GM19467 (cell line): ENCODE measurements around the gene NUP133.
"Not testable (repeated sequence)": the region's sequence is repeated elsewhere in the genome, so short reads cannot be mapped to it uniquely, and the experiment has no call there.

Source experiments
- ATAC-seq: cut with Tn5 transposase; IDR thresholded peaks from one replicate; pipeline ENCODE4 v1.9.1; 2021; ENCODE audit warnings: mild to moderate bottlenecking, moderate library complexity; ENCODE audit not compliant: unreplicated experiment

Gene NUP133

GRCh38 chr1:229420224-229420623 lies 87.9 kb downstream of the NUP133 start:
- no peak for ATAC-seq

DNA sequence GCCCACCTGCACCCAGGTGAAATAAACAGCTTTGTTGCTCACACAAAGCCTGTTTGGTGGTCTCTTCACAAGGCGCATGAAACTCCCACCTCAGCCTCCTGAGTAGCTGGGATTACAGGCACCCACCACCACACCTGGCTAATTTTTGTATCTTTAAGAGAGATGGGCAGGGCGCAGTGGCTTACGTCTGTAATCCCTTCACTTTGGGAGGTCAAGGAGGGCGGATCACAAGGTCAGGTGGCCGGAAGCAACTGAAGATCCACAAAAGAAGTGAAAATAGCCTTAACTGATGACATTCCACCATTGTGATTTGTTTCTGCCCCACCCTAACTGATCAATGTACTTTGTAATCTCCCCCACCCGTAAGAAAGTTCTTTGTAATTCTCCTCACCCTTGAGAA lies 89.6 kb downstream of the NUP133 start:
- not testable (repeated sequence) for ATAC-seq

DNA sequence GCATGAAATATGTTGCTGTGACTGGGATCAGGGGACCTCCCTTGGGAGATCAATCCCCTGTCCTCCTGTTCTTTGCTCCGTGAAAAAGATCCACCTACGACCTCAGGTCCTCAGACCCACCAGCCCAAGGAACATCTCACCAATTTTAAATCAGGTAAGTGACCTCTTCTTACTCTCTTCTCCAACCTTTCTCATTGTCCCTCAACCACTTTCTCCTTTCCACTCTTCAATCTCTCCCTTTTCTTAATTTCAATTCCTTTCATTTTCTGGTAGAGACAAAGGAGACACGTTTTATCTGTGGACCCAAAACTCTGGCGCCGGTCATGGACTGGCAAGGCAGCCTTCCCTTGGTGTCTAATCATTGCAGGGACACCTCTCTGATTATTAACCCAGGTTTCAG lies 95.3 kb downstream of the NUP133 start:
- ATAC-seq, result not testable (repeated sequence)

DNA sequence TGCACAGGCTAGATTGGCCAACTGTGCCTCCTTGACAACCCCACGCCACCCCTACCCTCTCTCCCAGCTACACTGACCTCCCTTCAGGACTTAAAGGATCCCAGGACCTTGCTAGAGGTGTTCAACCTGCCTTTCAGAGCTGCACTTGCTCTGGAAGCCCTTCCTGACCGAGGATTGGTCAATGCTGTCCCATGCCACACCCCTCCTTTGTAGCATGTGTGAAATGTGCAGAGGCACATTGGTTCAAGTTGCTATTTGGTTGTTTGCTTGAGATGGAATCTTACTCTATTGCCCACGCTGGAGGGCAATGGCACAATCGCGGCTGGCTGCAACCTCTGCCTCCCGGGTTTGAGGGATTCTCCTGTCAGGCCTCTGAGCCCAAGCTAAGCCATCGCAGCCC lies 96.1 kb downstream of the NUP133 start:
- no peak for ATAC-seq

DNA sequence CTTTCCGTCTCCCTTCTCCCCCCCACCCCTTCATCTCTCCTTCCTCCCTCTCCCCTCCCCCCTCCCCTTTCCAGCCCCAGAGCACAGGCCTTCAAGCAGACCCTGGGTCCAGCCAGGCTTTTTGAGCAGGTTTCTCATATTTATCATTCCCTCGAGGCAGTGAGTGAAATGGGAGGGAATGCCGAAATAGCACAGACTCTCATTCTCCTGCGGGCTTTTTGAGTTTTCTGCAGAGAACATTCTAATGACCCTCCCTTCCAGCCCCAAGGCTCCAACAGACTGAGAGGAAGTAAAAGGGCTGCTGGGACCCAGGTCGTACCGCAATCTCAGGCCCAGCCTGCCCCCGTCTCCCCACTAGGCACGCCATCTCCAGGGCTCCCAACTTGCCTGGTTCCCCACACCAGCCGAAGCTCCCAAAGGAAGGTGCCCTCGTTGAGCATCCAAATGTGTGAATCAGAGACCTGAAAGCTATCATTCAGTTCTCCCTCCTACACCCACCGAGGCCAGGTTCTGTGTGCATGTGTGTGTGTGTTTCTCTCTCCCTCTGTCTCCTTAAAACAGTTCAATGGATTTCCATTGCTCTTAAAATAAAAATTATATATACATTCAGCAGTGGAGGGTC lies 96.6 kb downstream of the NUP133 start:
- ATAC-seq, result no peak

DNA sequence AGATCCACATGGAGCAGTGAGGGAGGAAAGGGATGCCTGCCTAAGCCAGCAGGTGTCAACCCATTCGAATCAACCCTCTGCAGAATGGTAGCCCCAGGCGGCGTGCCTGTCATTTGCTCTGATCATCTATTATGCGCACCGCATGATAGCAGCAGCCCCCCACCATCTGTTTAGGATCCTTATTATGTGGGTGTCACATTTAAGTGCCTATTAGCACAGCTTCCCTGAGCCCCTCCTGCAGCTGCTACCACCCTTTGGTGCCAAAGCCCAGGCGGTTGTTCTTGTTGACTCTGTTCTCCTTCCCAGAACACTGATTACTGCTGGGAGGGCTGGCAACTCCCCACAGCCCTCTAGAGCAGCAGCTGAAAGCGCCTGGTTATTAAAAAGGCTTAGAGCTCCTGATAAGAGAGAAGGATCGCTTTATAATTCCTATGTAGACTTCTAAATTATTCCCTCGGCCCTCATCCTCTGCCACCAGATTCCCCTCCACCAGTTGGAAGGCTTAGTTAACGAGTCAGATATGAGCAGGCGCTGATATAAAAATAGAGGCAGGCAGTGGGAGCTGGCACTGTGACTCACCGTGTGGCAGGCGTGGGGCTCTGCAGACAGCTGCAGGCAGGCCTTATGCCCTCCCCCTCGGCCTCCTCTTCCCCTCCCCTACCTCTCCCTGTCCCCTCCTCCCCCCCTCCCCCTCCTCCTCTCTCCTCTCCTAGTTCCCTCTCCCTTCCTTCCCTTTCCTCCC lies 97.3 kb downstream of the NUP133 start:
- no peak for ATAC-seq

- ATAC-seq, result no peak
Measured at GRCh38 chr1:229410370-229410691, 97.8 kb downstream of the NUP133 start.

DNA sequence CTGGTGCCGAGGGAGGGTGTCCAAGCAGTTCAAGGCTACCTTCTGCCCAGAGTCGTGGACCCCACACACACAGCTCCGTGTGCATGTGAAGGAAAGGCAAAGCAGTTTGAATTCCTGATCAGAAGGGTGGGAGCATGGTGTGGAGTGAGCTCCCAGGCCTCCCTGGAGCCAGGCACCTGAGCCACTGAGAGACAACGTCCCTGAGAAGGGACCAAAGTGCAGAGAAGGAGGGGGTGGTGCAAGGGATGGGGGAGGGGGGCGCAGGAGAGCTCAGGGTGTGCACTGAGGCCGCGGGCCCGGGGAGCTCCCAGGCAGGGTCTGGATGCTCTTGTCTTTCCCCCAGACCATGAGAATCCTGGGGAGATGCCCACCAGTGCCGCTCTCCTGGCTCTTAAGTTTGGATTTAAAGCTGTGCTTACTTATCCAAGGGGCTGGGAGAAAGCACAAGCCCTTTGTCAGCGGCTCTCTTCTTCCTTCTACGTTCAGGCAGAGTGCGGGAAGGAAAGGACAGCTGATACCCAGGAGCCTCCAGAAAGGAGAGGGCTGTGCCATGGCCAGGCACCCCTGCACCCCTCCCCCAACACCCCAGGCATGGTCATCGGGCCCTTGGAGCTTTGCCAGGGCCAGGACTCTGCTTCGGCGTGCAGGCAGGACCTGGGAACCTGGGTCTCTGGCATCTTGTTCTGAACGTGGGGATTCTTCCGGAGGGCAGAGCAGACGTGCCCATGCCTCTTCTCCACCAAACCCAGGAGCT lies 98.3 kb downstream of the NUP133 start:
- ATAC-seq, result no peak

GRCh38 chr1:229408458-229409037 lies 99.6 kb downstream of the NUP133 start:
- ATAC-seq, result no peak

- ATAC-seq, result no peak
Measured at GRCh38 chr1:229407206-229408026, 100.7 kb downstream of the NUP133 start.

GRCh38 chr1:229406798-229407197 lies 101.3 kb downstream of the NUP133 start:
- ATAC-seq, result no peak

DNA sequence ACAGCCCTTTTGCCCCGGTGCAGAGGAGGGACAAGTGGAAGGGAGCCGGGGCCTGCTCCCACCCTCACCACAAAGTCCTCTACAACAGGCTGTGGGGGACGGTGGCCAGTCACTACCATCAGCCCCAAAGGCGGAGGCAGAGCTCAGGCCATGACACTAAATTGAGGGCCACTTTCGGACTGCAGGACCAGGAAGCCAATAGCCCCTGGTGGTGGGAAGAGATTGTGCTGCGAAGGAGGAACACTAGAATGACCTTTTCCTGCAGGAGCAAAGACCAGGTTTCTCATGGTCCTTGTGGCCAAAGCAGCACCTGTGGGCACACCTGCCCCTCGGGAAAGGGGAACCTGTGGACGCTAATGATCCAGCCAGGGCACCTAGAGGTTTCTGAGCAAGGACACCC lies 104.6 kb downstream of the NUP133 start:
- ATAC-seq, result no peak

- ATAC-seq, result no peak
Measured at GRCh38 chr1:229402993-229403392, 105.1 kb downstream of the NUP133 start.

- ATAC-seq, result not testable (repeated sequence)
Measured at GRCh38 chr1:229402329-229402728, 105.8 kb downstream of the NUP133 start.

GRCh38 chr1:229397762-229398161 lies 110.4 kb downstream of the NUP133 start:
- ATAC-seq, result no peak

- ATAC-seq, result no peak
Measured at GRCh38 chr1:229396585-229397206, 111.4 kb downstream of the NUP133 start.

DNA sequence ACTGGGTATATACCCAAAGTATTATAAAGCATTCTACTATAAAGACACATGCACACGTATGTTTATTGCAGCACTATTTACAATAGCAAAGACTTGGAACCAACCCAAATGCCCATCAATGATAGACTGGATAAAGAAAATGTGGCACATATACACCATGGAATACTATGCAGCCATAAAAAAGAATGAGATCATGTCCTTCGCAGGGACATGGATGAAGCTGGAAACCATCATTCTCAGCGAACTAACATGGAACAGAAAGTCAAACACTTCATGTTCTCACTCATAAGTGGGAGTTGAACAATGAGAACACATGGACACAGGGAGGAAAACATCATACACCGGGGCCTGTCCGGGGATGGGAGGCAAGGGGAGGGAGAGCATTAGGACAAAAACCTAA lies 113.6 kb downstream of the NUP133 start:
- ATAC-seq, result not testable (repeated sequence)

DNA sequence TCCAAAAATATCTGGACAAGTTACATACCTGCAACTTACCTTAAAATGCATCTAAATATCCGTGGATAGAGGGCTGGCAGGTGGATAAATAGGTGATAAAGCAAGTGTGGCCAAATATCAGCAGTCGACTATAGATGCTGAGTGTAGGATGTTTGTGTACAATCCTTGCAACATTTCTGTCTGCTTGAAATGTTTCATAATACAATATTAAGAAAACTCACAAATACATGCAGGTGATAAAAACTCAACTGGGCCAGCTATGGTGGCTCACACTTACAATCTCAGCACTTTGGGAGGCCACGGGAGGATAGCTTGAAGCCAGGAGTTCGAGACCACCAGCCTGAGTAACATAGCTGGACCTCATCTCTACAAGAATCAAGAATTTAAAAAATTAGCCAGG lies 115.2 kb downstream of the NUP133 start:
- no peak for ATAC-seq
